Measurements from ENCODE around the gene CDH13. TPM values are rescaled to one million over a fixed set of nuclear protein-coding genes. Genes with fewer than 3 reads are reported as not detected.

The CDH13 gene
- total and polyA plus RNA-seq, 2 donors (not counting 3 experiments of a cell fraction or from before 2014, with no cell fraction given): 96.6 to 124 TPM

DNA sequence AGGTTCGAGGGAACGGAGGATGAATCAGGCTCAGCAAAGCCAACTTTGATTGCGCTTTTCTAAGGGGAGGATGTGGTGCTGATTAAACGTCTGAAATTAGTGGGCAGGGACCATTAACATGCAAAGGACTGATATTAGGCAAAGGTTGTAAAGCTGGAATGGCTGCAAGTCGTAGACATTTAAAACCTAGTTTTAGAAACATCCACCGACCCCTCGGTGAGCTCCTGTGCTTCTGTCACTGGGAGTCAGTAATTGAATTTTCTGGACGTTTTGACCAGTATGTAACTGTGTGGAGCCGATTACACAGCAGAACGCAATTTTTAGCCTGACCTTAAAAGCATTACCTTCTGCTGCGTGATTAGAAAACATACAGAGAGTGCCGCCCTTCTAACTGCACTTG lies 960.4 kb downstream of the CDH13 start:
- DNase-seq (ENCODE audit: low read depth, low spot score) (no peak), FAIRE-seq (no peak)
- Histone ChIP-seq H3K9me3 (replicated peaks; ENCODE audit: control insufficient read depth, insufficient read depth, low read length) (no peaks in the 10 kb centered on the region), H3K79me2 (ENCODE audit: control insufficient read depth, insufficient read depth, low read length) (no peaks in the 10 kb centered on the region), H2AFZ (ENCODE audit: low read depth, low read length) (no peak overlapping the region), H3K4me2 (ENCODE audit: insufficient read depth, low read length) (no peak overlapping the region), H3K27ac (ENCODE audit: insufficient read depth, low read depth, low read length) (no peak overlapping the region), H3K4me1 (ENCODE audit: control insufficient read depth, extremely low read depth, insufficient read depth, low read length) (no peaks in the 10 kb centered on the region), H4K20me1 (replicated peaks; ENCODE audit: control insufficient read depth, extremely low read depth, insufficient read depth, low read length) (no peaks in the 10 kb centered on the region), H3K9me1 (replicated peaks; ENCODE audit: control insufficient read depth, extremely low read depth, insufficient read depth, low read length) (no peaks in the 10 kb centered on the region), H3K27me3 (ENCODE audit: control insufficient read depth in 2 of 2, insufficient read depth in 2 of 2, low read length in 2 of 2) (no peaks in the 10 kb centered on the region), H3K4me3 (replicated peaks in 1 of 3; ENCODE audit: insufficient read depth in 1 of 3, low read depth in 1 of 3, low read length in 3 of 3) (no peak overlapping the region), H3K36me3 (ENCODE audit: control insufficient read depth in 2 of 2, extremely low read depth in 1 of 2, insufficient read depth in 2 of 2, low read length in 2 of 2) (no peaks in the 10 kb centered on the region), H3K9ac (replicated peaks; ENCODE audit: extremely low read depth, insufficient read depth, low read length) (no peak overlapping the region)
- BruUV-seq (replicated peaks): no TSS peak
- dilution Hi-C loops (cut with MboI; ENCODE audit: extremely low pct_ligation_motif_present, low sequenced_read_pairs) (no loop called here), intact Hi-C loops (cut with micrococcal nuclease) (no loop called here)
- ChIA-PET CTCF (no interaction called here), POLR2A (no interaction called here)
- TF ChIP-seq, protein P1, sequence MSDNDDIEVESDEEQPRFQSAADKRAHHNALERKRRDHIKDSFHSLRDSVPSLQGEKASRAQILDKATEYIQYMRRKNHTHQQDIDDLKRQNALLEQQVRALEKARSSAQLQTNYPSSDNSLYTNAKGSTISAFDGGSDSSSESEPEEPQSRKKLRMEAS (IDR thresholded peaks at IDR 0.05; ENCODE audit: insufficient read depth, insufficient read length): no peak

DNA sequence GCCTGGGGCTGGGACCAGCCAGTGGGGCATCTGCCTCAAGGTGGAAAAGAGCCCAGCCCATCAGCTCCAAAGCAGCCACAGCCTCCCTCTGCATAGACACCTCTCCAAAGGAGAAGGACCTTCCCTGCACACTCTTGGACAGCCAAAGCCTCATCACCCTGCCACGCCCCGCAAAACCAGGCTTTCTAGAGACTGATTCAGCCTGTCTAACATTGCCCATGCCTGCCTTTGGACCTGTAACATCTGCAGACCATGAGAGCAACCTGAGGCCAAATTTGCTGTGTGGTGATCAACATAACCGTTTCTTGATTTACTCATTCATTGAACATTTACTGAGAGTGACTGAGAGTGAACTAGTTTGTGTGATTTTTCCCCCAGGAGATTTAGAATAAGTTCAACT lies 961.3 kb downstream of the CDH13 start:
- DNase-seq (ENCODE audit: low read depth, low spot score): no peak
- Histone ChIP-seq H3K27ac (ENCODE audit: insufficient read depth, low read depth, low read length) (no peak overlapping the region), H3K27me3 (ENCODE audit: control insufficient read depth in 2 of 2, insufficient read depth in 2 of 2, low read length in 2 of 2) (no peaks in the 10 kb centered on the region), H3K4me1 (ENCODE audit: control insufficient read depth, extremely low read depth, insufficient read depth, low read length) (no peaks in the 10 kb centered on the region), H3K9ac (replicated peaks; ENCODE audit: extremely low read depth, insufficient read depth, low read length) (no peak overlapping the region), H3K79me2 (ENCODE audit: control insufficient read depth, insufficient read depth, low read length) (no peaks in the 10 kb centered on the region), H3K4me3 (replicated peaks in 1 of 3; ENCODE audit: insufficient read depth in 1 of 3, low read depth in 1 of 3, low read length in 3 of 3) (no peak overlapping the region), H4K20me1 (replicated peaks; ENCODE audit: control insufficient read depth, extremely low read depth, insufficient read depth, low read length) (no peaks in the 10 kb centered on the region), H3K9me1 (replicated peaks; ENCODE audit: control insufficient read depth, extremely low read depth, insufficient read depth, low read length) (no peaks in the 10 kb centered on the region), H3K36me3 (ENCODE audit: control insufficient read depth in 2 of 2, extremely low read depth in 1 of 2, insufficient read depth in 2 of 2, low read length in 2 of 2) (no peaks in the 10 kb centered on the region), H2AFZ (ENCODE audit: low read depth, low read length) (no peak overlapping the region), H3K4me2 (ENCODE audit: insufficient read depth, low read length) (no peak overlapping the region), H3K9me3 (replicated peaks; ENCODE audit: control insufficient read depth, insufficient read depth, low read length) (no peaks in the 10 kb centered on the region)
- intact Hi-C loops (cut with micrococcal nuclease): no loop called here
- FAIRE-seq: no peak
- BruUV-seq (replicated peaks): no TSS peak
- ChIA-PET CTCF (no interaction called here), POLR2A (no interaction called here)
- TF ChIP-seq GATA2 (IDR thresholded peaks at IDR 0.05; ENCODE audit: insufficient read depth, insufficient read length, low read depth, low read length): no peak
- no peak for TF ChIP-seq FOS (IDR thresholded peaks at IDR 0.05; ENCODE audit: borderline replicate concordance, insufficient read depth, low read length)
- TF ChIP-seq POLR2AphosphoS5 (IDR thresholded peaks at IDR 0.05; ENCODE audit: insufficient read depth, low read depth, low read length): no peak
- no peak for TF ChIP-seq JUN (IDR thresholded peaks at IDR 0.05; ENCODE audit: borderline replicate concordance, insufficient read depth, insufficient read length, low read depth)
- TF ChIP-seq, protein P2, sequence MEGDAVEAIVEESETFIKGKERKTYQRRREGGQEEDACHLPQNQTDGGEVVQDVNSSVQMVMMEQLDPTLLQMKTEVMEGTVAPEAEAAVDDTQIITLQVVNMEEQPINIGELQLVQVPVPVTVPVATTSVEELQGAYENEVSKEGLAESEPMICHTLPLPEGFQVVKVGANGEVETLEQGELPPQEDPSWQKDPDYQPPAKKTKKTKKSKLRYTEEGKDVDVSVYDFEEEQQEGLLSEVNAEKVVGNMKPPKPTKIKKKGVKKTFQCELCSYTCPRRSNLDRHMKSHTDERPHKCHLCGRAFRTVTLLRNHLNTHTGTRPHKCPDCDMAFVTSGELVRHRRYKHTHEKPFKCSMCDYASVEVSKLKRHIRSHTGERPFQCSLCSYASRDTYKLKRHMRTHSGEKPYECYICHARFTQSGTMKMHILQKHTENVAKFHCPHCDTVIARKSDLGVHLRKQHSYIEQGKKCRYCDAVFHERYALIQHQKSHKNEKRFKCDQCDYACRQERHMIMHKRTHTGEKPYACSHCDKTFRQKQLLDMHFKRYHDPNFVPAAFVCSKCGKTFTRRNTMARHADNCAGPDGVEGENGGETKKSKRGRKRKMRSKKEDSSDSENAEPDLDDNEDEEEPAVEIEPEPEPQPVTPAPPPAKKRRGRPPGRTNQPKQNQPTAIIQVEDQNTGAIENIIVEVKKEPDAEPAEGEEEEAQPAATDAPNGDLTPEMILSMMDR (IDR thresholded peaks at IDR 0.05; ENCODE audit: extremely low read depth in 1 of 2, insufficient read depth in 1 of 2, low read depth in 1 of 2, low read length in 2 of 2): no peak
- TF ChIP-seq POLR2A (IDR thresholded peaks at IDR 0.05; ENCODE audit: low read depth, low read length): no peak
- TF ChIP-seq, protein P1 (IDR thresholded peaks at IDR 0.05; ENCODE audit: insufficient read depth, insufficient read length): no peak
- no peak for TF ChIP-seq EZH2 (IDR thresholded peaks at IDR 0.05; ENCODE audit: borderline replicate concordance, low read depth, low read length, severe bottlenecking)
- TF ChIP-seq MYC (IDR thresholded peaks at IDR 0.05; ENCODE audit: low read depth, low read length): no peak
- dilution Hi-C loops (cut with MboI; ENCODE audit: extremely low pct_ligation_motif_present, low sequenced_read_pairs): no loop called here

Measured in endothelial cell of umbilical vein (primary cell).